K562 (cell line): ENCODE results near the gene MICU1. TPM values are rescaled to one million over a fixed set of nuclear protein-coding genes. Genes with fewer than 3 reads are reported as not detected.

Experiments used
- ARID4B ChIP-seq: sonication (generic); formaldehyde crosslinking; IDR thresholded peaks from 2 replicates; pipeline ENCODE4 v1.8.0; 2022; ENCODE audit warnings: mild to moderate bottlenecking, missing genetic modification reagents
- JUNB ChIP-seq: fragments of 450-650 bp; formaldehyde crosslinking; conservative IDR thresholded peaks from 2 replicates; pipeline ENCODE4 v1.4.0; 2020; ENCODE audit warnings: mild to moderate bottlenecking
- JUND ChIP-seq, 2 experiments: IDR thresholded peaks; 2 replicates in 1 of 2; 3 replicates in 1 of 2; pipeline ENCODE4 v1.6.1; 2011; ENCODE audit warnings: borderline replicate concordance in 2 of 2, low read depth in 2 of 2, low read length in 2 of 2, improper control_type of control experiment in 1 of 2, missing biosample characterization in 1 of 2, missing genetic modification characterization in 1 of 2, missing genetic modification reagents in 1 of 2
- LCOR ChIP-seq: sonication (generic); formaldehyde crosslinking; IDR thresholded peaks from 2 replicates; pipeline ENCODE4 v1.8.0; 2022; ENCODE audit warnings: mild to moderate bottlenecking, missing genetic modification reagents
- ZNF395 ChIP-seq: fragments of 200-800 bp; sonication (Bioruptor generic); IDR thresholded peaks from 2 replicates; pipeline ENCODE4 v1.6.1; 2017; ENCODE audit warnings: missing genetic modification characterization, missing compliant biosample characterization
- polyA plus RNA-seq, 8 experiments: library from polyadenylated mRNA; depleted of rRNA in 4 of 8; stranded (reverse) in 5 of 8; unstranded in 3 of 8; fragments of >200 nt; fragmentation: Nextera tagmentation in 2 of 8; fragmentation: Illumina TruSeq in 1 of 8; extraction: Ambion mirVana in 2 of 8; extraction: Trizol in 1 of 8; gene quantifications; 2 replicates each; pipeline versions ENCODE4 v1.2.1 to v1.2.3, GENCODE V29; 2011 to 2014; ENCODE audit warnings: inconsistent platforms in 1 of 8, missing spikeins in 1 of 8
- total RNA-seq, 7 experiments: library from RNA; depleted of rRNA in 6 of 7; stranded (reverse); fragments of >200 nt in 6 of 7; fragmentation: Illumina TruSeq in 2 of 7; extraction: Trizol in 2 of 7; gene quantifications; 2 replicates each; pipeline versions ENCODE4 v1.2.1 to v1.2.3, GENCODE V29; 2011 to 2021; ENCODE audit warnings: low replicate concordance in 1 of 7
- TF ChIP-seq, protein P1 (sequence below), 2 experiments: fragments of 450-650 bp in 1 of 2; sonication (generic) in 1 of 2; formaldehyde crosslinking in 1 of 2; IDR thresholded peaks in 1 of 2; conservative IDR thresholded peaks in 1 of 2; 2 replicates each; pipeline versions ENCODE4 v1.6.1 to v1.8.1; 2016 to 2023; ENCODE audit warnings: mild to moderate bottlenecking in 2 of 2, moderate library complexity in 2 of 2, inconsistent platforms in 1 of 2, missing genetic modification reagents in 1 of 2

The MICU1 gene
- total and polyA plus RNA-seq, 9 of the 15 experiments (the other 6 are each of a cell fraction or from before 2014, with no cell fraction given), result 29.3 to 76.8 (median 48.4) TPM

GRCh38 chr10:72322280-72323058, 303.4 kb downstream of the MICU1 start (continued):
- TF ChIP-seq JUND (IDR thresholded peaks at IDR 0.05; ENCODE audit: borderline replicate concordance, low read depth, low read length) (peak; percentile 22; the same call in 1 of the 2 replicates), JUND (tag; IDR thresholded peaks at IDR 0.05; ENCODE audit: borderline replicate concordance, low read depth, low read length) (no peak), ARID4B (peak; percentile 13; the same call in 1 of the 2 replicates), LCOR (CRISPR knock-in tag) (peak; percentile 3; the same call in 1 of the 2 replicates), ZNF395 (CRISPR knock-in tag) (peak; percentile 11; the same call in 1 of the 2 replicates), JUNB (peak; percentile 4; the same call in 1 of the 2 replicates)
- TF ChIP-seq, protein P1, sequence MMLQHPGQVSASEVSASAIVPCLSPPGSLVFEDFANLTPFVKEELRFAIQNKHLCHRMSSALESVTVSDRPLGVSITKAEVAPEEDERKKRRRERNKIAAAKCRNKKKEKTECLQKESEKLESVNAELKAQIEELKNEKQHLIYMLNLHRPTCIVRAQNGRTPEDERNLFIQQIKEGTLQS (IDR thresholded peaks at IDR 0.05), result 0 out of 2 replicates have a peak, but pooled peaks have one; percentile 23
- TF ChIP-seq, protein P1 (CRISPR knock-in tag; conservative IDR thresholded peaks at IDR 0.05), result no peak
